ENCODE data around the gene ALKBH8.
"Not testable (repeated sequence)": the region's sequence is repeated elsewhere in the genome, so short reads cannot be mapped to it uniquely, and the experiment has no call there.

Gene ALKBH8

GRCh38 chr11:107504981-107505380 lies 60.6 kb downstream of the ALKBH8 start:
- DNase-seq, result no peak

- DNase-seq, result no peak
Measured at GRCh38 chr11:107501713-107502112, 63.8 kb downstream of the ALKBH8 start.

- DNase-seq, result not testable (repeated sequence)
Measured at GRCh38 chr11:107497371-107497770, 68.2 kb downstream of the ALKBH8 start.

- DNase-seq, result no peak
Measured at GRCh38 chr11:107496011-107496410, 69.5 kb downstream of the ALKBH8 start.

- no peak for DNase-seq
Measured at GRCh38 chr11:107494055-107494454, 71.5 kb downstream of the ALKBH8 start.

- DNase-seq, result no peak
Measured at GRCh38 chr11:107493117-107493516, 72.4 kb downstream of the ALKBH8 start.

GRCh38 chr11:107490836-107491235 lies 74.7 kb downstream of the ALKBH8 start:
- DNase-seq, result no peak

GRCh38 chr11:107482234-107482633 lies 83.3 kb downstream of the ALKBH8 start:
- DNase-seq, result no peak

- no peak for DNase-seq
Measured at GRCh38 chr11:107478922-107479321, 86.6 kb downstream of the ALKBH8 start.

GRCh38 chr11:107477820-107478219 lies 87.7 kb downstream of the ALKBH8 start:
- no peak for DNase-seq

- DNase-seq, result no peak
Measured at GRCh38 chr11:107473792-107474191, 91.7 kb downstream of the ALKBH8 start.

GRCh38 chr11:107472966-107473365 lies 92.6 kb downstream of the ALKBH8 start:
- no peak for DNase-seq

GRCh38 chr11:107468596-107468995 lies 96.9 kb downstream of the ALKBH8 start:
- no peak for DNase-seq

- DNase-seq, result no peak
Measured at GRCh38 chr11:107467696-107468095, 97.8 kb downstream of the ALKBH8 start.

- DNase-seq, result not testable (repeated sequence)
Measured at GRCh38 chr11:107466275-107466866, 99.2 kb downstream of the ALKBH8 start.

- peak; percentile 91 for DNase-seq
Measured at GRCh38 chr11:107457558-107458271, 107.8 kb downstream of the ALKBH8 start, which contains the start of gene CWF19L2. TSS of gene CWF19L2 (minus strand) at chr11:107457825. CDS start at chr11:107457816, 9 bp downstream.

GRCh38 chr11:107457205-107457557 lies 108.4 kb downstream of the ALKBH8 start:
- peak; percentile 8 for DNase-seq

GRCh38 chr11:107453594-107454286 lies 111.8 kb downstream of the ALKBH8 start:
- DNase-seq, result no peak

Measured in stimulated activated CD4-positive, alpha-beta T cell treated with anti-CD3 and anti-CD28 coated beads, Interleukin-15, amount 100 ng/mL, for 24 hours (primary cell).